Left colon (tissue), 2 donors: Measurements from ENCODE around the gene ARL13B. TPM values are rescaled to one million over a fixed set of nuclear protein-coding genes. Genes with fewer than 3 reads are reported as not detected.
"Not testable (repeated sequence)": the region's sequence is repeated elsewhere in the genome, so short reads cannot be mapped to it uniquely, and the experiment has no call there.

Experiments used
- ATAC-seq: fragments of 200-7000 bp; cut with Tn5 transposase; one replicate; pipeline ENCODE4 v1.9.1; 2020; ENCODE audit warnings: mild to moderate bottlenecking, moderate library complexity
- DNase-seq, 2 donors: peaks; one replicate each; pipeline ENCODE4 v3.0.0-alpha.2; 2020
- intact Hi-C, 2 donors: fragments of 100-400 bp; cut with DNase I in 1 of 2; cut with micrococcal nuclease in 1 of 2; formaldehyde crosslinking; loops; one replicate each; pipeline versions ENCODE4 v1.11.2 to v1.14.0; 2022; cut with DNase I, micrococcal nuclease
- long read RNA-seq: library from polyadenylated mRNA; unstranded; transcript quantifications from one replicate; pipeline ENCODE4 v2.0.0, GENCODE V29; 2021
- total RNA-seq, 2 donors: library from RNA; stranded (reverse); fragmentation: NEBNext Ultra II Directional; extraction: Animal tissue kit (Norgen Biotek cat#: 25700); gene quantifications; one replicate each; pipeline ENCODE4 v1.2.1, GENCODE V29; 2021
- donor health status: DM: no; HTN: no; CAD: no.
- donor health status: DM: yes; HTN: yes; CAD: no.

ARL13B gene
- 1 to 10 TPM; 1.7 to 4.1 TPM for total RNA-seq
- long read RNA-seq, partial matches to known transcripts, result 0 of 2 reads
- long read RNA-seq, other reads (novel, unspliced or antisense), result 2 of 2 reads

- intact Hi-C loops, result loop anchor here in 1 of 2 donors (10.0 kb wide), 1 partner anchor 85 kb away; the partner anchor contains the start of genes DHFR2 and NSUN3
- peak; percentile 99 for ATAC-seq
These were observed at the start of gene ARL13B for GRCh38 chr3:93979850-93980676. TSS of gene ARL13B (plus strand) at chr3:93980155. CDS start at chr3:93980424, 269 bp downstream.

GRCh38 chr3:93931597-93932229 lies 48.2 kb upstream of the ARL13B start:
- intact Hi-C loops, result no loop called here
- ATAC-seq, result no peak

More at GRCh38 chr3:93979850-93980676, at the start of gene ARL13B:
- DNase-seq, result peak; percentile 96 to 98

GRCh38 chr3:93934366-93935046 lies 45.4 kb upstream of the ARL13B start:
- ATAC-seq (no peak), DNase-seq (no peak)
- intact Hi-C loops, result no loop called here

More at GRCh38 chr3:93931597-93932229, 48.2 kb upstream of the ARL13B start:
- no peak for DNase-seq

GRCh38 chr3:93936549-93936948 lies 43.4 kb upstream of the ARL13B start:
- intact Hi-C loops, result no loop called here
- DNase-seq, result no peak
- no peak for ATAC-seq

GRCh38 chr3:93937485-93937884 lies 42.5 kb upstream of the ARL13B start:
- ATAC-seq, intact Hi-C loops: not testable (repeated sequence)

GRCh38 chr3:93949958-93950357 lies 30.0 kb upstream of the ARL13B start:
- ATAC-seq, DNase-seq, intact Hi-C loops: not testable (repeated sequence)

More at GRCh38 chr3:93937485-93937884, 42.5 kb upstream of the ARL13B start:
- DNase-seq, result not testable (repeated sequence)

- ATAC-seq (no peak), DNase-seq (no peak)
- intact Hi-C loops, result no loop called here
These were observed 18.9 kb upstream of the ARL13B start for GRCh38 chr3:93961026-93961425.

GRCh38 chr3:93961489-93961888 lies 18.5 kb upstream of the ARL13B start:
- ATAC-seq, result no peak
- intact Hi-C loops, result no loop called here
- no peak for DNase-seq

GRCh38 chr3:93962798-93963197 lies 17.2 kb upstream of the ARL13B start:
- intact Hi-C loops, result no loop called here
- ATAC-seq (no peak), DNase-seq (no peak)

- DNase-seq, intact Hi-C loops, ATAC-seq: not testable (repeated sequence)
These were observed 14.8 kb upstream of the ARL13B start for GRCh38 chr3:93965106-93965505.

GRCh38 chr3:93969443-93969842 lies 10.5 kb upstream of the ARL13B start:
- DNase-seq (no peak), ATAC-seq (no peak)
- intact Hi-C loops, result no loop called here

- DNase-seq (no peak), ATAC-seq (no peak)
- intact Hi-C loops, result loop anchor here in 1 of 2 donors (10.0 kb wide), 1 partner anchor 95 kb away; the partner anchor contains the start of genes DHFR2 and NSUN3
These were observed 10.0 kb upstream of the ARL13B start for GRCh38 chr3:93969997-93970396.

GRCh38 chr3:93973131-93974126 lies 6.5 kb upstream of the ARL13B start, which contains the start of gene PROS1:
TSS of gene PROS1 (minus strand) at chr3:93973896. CDS start at chr3:93973749, 147 bp downstream.
- peak; percentile 97 for ATAC-seq
- peak; percentile 86 to 87 for DNase-seq
- intact Hi-C loops, result loop anchor here in 1 of 2 donors (10.0 kb wide), 1 partner anchor 91 kb away; the partner anchor contains the start of genes DHFR2 and NSUN3

GRCh38 chr3:93981649-93982048 lies 1.7 kb downstream of the ARL13B start:
- DNase-seq, result no peak
- intact Hi-C loops, result no loop called here
- no peak for ATAC-seq

- DNase-seq (no peak), ATAC-seq (no peak)
- intact Hi-C loops, result no loop called here
These were observed 3.5 kb downstream of the ARL13B start for GRCh38 chr3:93983408-93983807.

GRCh38 chr3:93984618-93985017 lies 4.7 kb downstream of the ARL13B start:
- no peak for DNase-seq
- no peak for ATAC-seq
- intact Hi-C loops, result no loop called here

GRCh38 chr3:93988283-93988682 lies 8.3 kb downstream of the ARL13B start:
- intact Hi-C loops, result no loop called here
- DNase-seq (no peak), ATAC-seq (no peak)

GRCh38 chr3:93988764-93989163 lies 8.8 kb downstream of the ARL13B start:
- DNase-seq (no peak), ATAC-seq (no peak)
- intact Hi-C loops, result no loop called here
